GM12801 (cell line): Measurements from ENCODE around the gene SMAD6.

Source experiments
- CTCF ChIP-seq: IDR thresholded peaks from one replicate; pipeline ENCODE4 v1.5.1; 2011; ENCODE audit warnings: control low read depth; ENCODE audit not compliant: insufficient read length; ENCODE audit errors: extremely low read depth

The SMAD6 gene

GRCh38 chr15:66801266-66801665 lies 99.2 kb downstream of the SMAD6 start:
- TF ChIP-seq CTCF, result no peak

- TF ChIP-seq CTCF, result no peak
Measured at GRCh38 chr15:66802025-66803001, 100.3 kb downstream of the SMAD6 start.

GRCh38 chr15:66803182-66803729 lies 101.2 kb downstream of the SMAD6 start:
- TF ChIP-seq CTCF, result no peak

- no peak for TF ChIP-seq CTCF
Measured at GRCh38 chr15:66803749-66804148, 101.7 kb downstream of the SMAD6 start.

GRCh38 chr15:66805202-66805885 lies 103.3 kb downstream of the SMAD6 start:
- TF ChIP-seq CTCF, result no peak

- no peak for TF ChIP-seq CTCF
Measured at GRCh38 chr15:66808181-66808824, 106.3 kb downstream of the SMAD6 start.

- TF ChIP-seq CTCF, result no peak
Measured at GRCh38 chr15:66809664-66810063, 107.6 kb downstream of the SMAD6 start.
